ENCODE data around the gene IFI27L2.

IFI27L2 gene

DNA sequence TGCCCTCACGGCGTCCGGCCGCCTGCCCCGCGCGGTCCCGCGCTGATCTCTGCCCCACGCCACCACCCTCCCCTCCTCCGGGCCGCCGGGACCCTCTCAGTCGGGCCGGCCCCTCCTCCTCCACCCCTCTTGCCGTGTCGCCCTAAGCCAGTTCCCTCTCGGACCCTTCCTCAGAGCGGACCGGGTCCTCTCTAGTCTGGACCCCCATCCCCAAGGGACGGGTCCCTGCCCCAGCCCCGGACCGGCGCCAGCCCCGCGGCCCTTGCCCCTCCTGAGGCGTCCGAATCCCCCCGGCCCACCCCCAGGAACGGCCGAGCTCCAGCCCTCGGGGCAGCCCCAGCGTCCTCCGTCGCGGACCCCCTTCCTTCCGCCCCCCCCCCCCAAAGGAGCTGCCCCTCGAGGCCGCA lies 45.2 kb upstream of the IFI27L2 start:
- Histone ChIP-seq H3K9me3 (no peaks in the 10 kb centered on the region), H3K4me3 (ENCODE audit: low read depth, low read length) (peak overlapping the region; percentile 40), H3K4me1 (peaks cover 8% of the 10 kb centered on the region), H3K27me3 (peaks cover 77% of the 10 kb centered on the region), H3K36me3 (no peaks in the 10 kb centered on the region)
- TF ChIP-seq, protein P1, sequence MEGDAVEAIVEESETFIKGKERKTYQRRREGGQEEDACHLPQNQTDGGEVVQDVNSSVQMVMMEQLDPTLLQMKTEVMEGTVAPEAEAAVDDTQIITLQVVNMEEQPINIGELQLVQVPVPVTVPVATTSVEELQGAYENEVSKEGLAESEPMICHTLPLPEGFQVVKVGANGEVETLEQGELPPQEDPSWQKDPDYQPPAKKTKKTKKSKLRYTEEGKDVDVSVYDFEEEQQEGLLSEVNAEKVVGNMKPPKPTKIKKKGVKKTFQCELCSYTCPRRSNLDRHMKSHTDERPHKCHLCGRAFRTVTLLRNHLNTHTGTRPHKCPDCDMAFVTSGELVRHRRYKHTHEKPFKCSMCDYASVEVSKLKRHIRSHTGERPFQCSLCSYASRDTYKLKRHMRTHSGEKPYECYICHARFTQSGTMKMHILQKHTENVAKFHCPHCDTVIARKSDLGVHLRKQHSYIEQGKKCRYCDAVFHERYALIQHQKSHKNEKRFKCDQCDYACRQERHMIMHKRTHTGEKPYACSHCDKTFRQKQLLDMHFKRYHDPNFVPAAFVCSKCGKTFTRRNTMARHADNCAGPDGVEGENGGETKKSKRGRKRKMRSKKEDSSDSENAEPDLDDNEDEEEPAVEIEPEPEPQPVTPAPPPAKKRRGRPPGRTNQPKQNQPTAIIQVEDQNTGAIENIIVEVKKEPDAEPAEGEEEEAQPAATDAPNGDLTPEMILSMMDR (IDR thresholded peaks at IDR 0.05; ENCODE audit: low read depth, low read length), result no peak
- no peak for DNase-seq

DNA sequence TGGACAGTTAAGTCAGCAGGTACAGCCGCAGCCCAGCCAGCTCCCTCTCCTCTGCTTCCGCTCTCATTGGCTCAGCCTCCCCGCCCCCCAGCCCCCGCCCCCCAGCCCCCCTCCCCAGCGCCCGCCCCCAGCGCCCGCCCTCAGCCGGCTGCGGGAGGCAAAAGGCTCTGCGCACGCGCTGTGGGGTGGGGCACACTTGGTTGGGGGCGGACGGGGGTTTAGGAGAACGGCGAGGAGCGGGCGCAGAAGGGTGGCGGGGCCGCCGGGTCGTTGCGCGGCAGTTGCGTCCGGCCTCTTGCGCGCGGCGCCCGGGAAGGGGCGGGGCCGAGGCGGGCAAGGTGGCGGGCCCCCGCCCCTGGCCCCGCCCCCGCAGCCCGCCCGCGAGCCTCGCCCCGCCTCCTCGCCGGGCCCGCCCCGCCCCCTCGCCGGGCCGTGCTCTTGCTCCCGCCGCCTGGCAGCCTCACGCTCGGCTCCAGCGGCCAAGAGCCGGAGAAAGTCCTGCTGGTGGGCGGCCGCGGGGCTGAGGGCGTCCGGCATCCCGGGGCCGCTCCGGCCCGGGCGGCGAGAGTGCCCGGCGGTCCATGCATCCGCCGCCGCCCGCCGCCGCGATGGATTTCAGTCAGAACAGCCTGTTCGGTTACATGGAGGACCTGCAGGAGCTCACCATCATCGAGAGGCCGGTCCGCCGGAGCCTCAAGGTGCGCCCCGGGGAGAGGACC lies 44.6 kb upstream of the IFI27L2 start, which contains the start of gene PPP4R4:
PPP4R4 (plus strand) TSS at position 438 of the 719 bp plus-strand sequence; CDS start at position 582, 144 bp downstream.
- TF ChIP-seq, protein P1 (IDR thresholded peaks at IDR 0.05; ENCODE audit: low read depth, low read length), result no peak
- Histone ChIP-seq H3K4me3 (ENCODE audit: low read depth, low read length) (peak within 1 kb of the TSS; percentile 60), H3K9me3 (no peaks in the 10 kb centered on the region), H3K4me1 (peaks cover 8% of the 10 kb centered on the region), H3K36me3 (no peaks in the 10 kb centered on the region), H3K27me3 (peaks cover 72% of the 10 kb centered on the region)
- DNase-seq, result peak; percentile 97

DNA sequence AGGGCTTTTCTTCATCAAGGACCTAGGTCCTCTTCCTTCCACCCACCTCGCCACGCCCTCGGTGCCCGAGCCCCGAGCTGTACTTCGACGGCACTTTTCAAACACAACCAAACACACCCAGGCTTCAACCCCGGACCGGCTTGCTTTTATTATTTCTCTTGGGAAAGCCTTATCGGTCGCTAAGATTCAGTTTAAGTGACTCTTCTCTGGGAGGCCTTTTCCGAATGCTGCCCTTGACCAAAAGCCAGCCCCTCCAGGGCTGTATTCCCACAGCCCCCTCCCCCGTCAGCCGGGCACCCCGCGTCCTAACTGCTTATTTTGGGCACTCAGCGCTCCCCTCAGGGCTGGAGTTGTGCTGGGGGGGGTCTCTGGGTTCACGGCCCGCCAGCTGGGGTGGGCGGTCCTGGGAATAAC lies 44.1 kb upstream of the IFI27L2 start:
- Histone ChIP-seq H3K4me1 (peaks cover 8% of the 10 kb centered on the region), H3K9me3 (no peaks in the 10 kb centered on the region), H3K36me3 (no peaks in the 10 kb centered on the region), H3K27me3 (peaks cover 66% of the 10 kb centered on the region), H3K4me3 (ENCODE audit: low read depth, low read length) (peak overlapping the region; percentile 60)
- TF ChIP-seq, protein P1 (IDR thresholded peaks at IDR 0.05; ENCODE audit: low read depth, low read length), result no peak
- DNase-seq, result no peak

DNA sequence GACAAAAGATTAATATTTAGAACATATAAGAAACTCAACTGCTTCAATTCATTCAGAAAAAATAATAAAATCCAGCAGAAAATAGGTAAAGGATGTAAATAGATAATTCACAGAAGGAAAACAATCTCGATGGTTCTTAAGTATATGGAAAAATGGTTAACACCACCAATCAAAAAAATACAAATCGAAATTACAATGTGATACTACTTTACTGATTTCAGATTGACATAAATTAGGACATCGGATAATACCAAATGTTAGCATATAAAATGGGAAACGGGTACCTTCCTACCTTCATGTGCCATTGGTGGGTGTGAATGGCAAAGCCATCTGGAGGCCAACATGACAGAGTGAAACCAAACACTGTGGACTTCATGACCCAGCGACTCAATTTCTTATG lies 43.1 kb upstream of the IFI27L2 start:
- Histone ChIP-seq H3K9me3 (no peaks in the 10 kb centered on the region), H3K27me3 (peaks cover 59% of the 10 kb centered on the region), H3K36me3 (no peaks in the 10 kb centered on the region), H3K4me3 (ENCODE audit: low read depth, low read length) (no peak overlapping the region), H3K4me1 (peaks cover 8% of the 10 kb centered on the region)
- TF ChIP-seq, protein P1 (IDR thresholded peaks at IDR 0.05; ENCODE audit: low read depth, low read length), result no peak
- DNase-seq, result no peak

DNA sequence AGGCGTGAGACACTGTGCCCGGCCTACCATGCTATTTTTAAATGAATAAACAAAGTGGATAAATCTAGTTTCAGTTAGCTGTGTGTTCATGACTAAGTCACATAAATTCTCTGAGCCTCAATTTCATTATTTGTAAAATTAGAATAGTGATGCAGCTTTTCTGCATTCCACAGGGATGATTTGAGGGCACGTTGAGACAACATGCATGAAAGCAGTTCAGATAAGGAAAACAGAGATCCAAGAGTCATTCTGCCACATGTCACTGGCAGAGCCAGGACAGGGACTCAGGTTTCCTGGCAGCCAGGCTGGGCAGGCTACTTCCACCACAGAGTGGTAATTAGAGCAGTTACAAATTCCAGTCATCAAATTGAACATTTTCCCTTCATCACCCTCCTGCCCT lies 41.8 kb upstream of the IFI27L2 start:
- no peak for DNase-seq
- Histone ChIP-seq H3K4me1 (peaks cover 8% of the 10 kb centered on the region), H3K36me3 (no peaks in the 10 kb centered on the region), H3K9me3 (no peaks in the 10 kb centered on the region), H3K4me3 (ENCODE audit: low read depth, low read length) (no peak overlapping the region), H3K27me3 (peaks cover 46% of the 10 kb centered on the region)
- TF ChIP-seq, protein P1 (IDR thresholded peaks at IDR 0.05; ENCODE audit: low read depth, low read length), result no peak

DNA sequence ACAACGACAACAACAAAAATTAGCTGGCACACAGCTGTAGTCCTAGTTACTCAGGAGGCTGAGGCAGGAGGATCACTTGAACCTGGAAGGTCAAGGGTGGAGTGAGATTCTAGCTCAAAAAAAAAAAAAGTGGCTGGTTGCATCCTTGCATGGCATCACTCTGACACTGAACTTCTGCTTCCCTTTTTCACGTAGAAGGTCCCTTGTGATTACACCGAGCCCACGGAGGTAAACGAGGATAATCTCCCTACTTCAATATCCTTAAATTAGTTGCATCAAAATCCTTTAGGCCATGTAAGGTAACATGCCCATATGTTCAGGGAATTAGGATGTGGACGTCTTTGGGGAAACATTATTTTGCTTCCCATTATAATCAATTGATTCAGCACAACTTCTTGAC lies 40.7 kb upstream of the IFI27L2 start:
- Histone ChIP-seq H3K9me3 (no peaks in the 10 kb centered on the region), H3K27me3 (peaks cover 35% of the 10 kb centered on the region), H3K4me3 (ENCODE audit: low read depth, low read length) (no peak overlapping the region), H3K4me1 (peaks cover 8% of the 10 kb centered on the region), H3K36me3 (no peaks in the 10 kb centered on the region)
- no peak for DNase-seq
- TF ChIP-seq, protein P1 (IDR thresholded peaks at IDR 0.05; ENCODE audit: low read depth, low read length), result no peak
